Activated T-helper 17 cell treated with anti-CD3 and anti-CD28 coated beads, Interleukin-2, amount 50 U/mL, for 72 hours (primary cell): Measurements from ENCODE around the gene SMTN. TPM values are rescaled to one million over a fixed set of nuclear protein-coding genes. Genes with fewer than 3 reads are reported as not detected.

Experiments used
- ATAC-seq: fragments of 150-1000 bp; cut with Tn5 transposase; replicated peaks from 2 replicates; pipeline ENCODE4 v1.10.0; 2021; ENCODE audit warnings: mild to moderate bottlenecking, moderate library complexity
- H3K27ac Mint-ChIP-seq: one replicate; pipeline ENCODE4 v1.8.0; 2022; ENCODE audit warnings: mixed read lengths
- H3K27me3 Mint-ChIP-seq: one replicate; pipeline ENCODE4 v1.8.0; 2022; ENCODE audit warnings: mixed read lengths
- H3K36me3 Mint-ChIP-seq: one replicate; pipeline ENCODE4 v1.8.0; 2022; ENCODE audit warnings: low read depth, mild to moderate bottlenecking, mixed read lengths
- H3K4me1 Mint-ChIP-seq: one replicate; pipeline ENCODE4 v1.8.0; 2022; ENCODE audit warnings: mixed read lengths
- H3K4me3 Mint-ChIP-seq: one replicate; pipeline ENCODE4 v1.8.0; 2022; ENCODE audit warnings: mild to moderate bottlenecking, mixed read lengths
- H3K9me3 Mint-ChIP-seq: one replicate; pipeline ENCODE4 v1.8.0; 2022; ENCODE audit warnings: mixed read lengths
- total RNA-seq, 2 donors: library from RNA; stranded (reverse); gene quantifications; one replicate each; pipeline ENCODE4 v1.2.3, GENCODE V29; 2022

Gene SMTN
- total RNA-seq, 2 donors from 2014 or later = 42.6 to 58.4 TPM

DNA sequence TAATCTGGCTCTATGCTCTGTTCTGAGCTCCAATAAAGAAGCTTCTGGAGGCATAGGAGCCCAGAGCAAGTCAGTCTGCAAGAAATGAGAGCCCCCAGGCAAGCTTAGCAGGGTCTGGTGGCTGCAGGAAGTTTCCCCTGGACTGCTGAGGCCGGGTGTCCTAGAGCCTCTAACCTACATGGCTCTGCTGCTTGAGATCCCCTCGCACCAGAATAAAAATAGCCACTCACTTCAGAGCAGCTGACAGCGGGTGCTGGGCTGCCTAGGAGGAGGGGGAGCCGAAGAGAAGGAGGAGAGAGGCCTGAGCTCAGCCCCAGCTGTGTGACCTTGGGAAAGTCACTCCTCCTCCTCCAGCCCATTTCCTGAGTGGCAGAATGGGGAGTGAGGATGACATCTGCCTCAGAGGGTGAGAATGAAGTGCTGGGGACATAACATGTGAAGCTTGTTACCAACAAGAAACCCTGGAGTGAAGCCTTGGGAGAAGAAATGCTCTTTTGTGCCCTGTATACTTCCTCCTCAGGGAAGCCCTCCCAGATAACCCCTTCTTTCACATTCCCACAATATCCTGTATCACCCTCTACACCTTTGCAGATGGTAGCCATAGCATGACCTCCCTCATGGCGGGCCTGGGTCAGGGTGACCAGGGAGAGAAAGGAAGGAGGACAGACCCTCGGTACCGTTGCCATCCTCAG lies 38.1 kb downstream of the SMTN start:
- no peaks in the 10 kb centered on the region for H3K9me3 Mint-ChIP-seq

DNA sequence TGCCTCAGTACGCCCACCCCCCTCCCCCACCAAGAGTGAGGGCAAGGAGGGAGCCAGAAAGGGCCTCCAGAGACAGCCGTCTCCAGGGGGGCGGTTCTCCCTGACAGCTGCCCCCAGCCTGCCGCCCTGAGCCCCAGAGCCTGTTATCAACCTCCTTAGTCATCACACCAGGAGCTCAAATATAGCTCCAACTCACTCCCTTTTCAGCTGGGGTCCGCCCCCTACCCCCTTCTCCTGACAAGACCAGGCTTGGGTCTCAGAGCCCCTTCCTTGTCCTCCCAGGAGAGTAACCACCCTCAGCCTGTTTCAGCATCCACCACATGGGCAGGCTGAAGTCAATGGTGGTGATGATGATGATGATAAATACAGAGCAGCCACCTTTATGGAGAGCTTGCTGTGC lies 39.1 kb downstream of the SMTN start:
- Mint-ChIP-seq H3K4me1 (peaks cover 5% of the 10 kb centered on the region), H3K27me3 (no peaks in the 10 kb centered on the region), H3K36me3 (no peaks in the 10 kb centered on the region), H3K27ac (no peak overlapping the region), H3K4me3 (no peak overlapping the region), H3K9me3 (no peaks in the 10 kb centered on the region)
- no peak for ATAC-seq

More for the DNA sequence above, 38.1 kb downstream of the SMTN start:
- no peaks in the 10 kb centered on the region for H3K27me3 Mint-ChIP-seq
- no peak overlapping the region for H3K4me3 Mint-ChIP-seq
- no peak for ATAC-seq
- H3K27ac Mint-ChIP-seq = peak overlapping the region; percentile 51
- peaks cover 5% of the 10 kb centered on the region for H3K4me1 Mint-ChIP-seq
- H3K36me3 Mint-ChIP-seq = no peaks in the 10 kb centered on the region

DNA sequence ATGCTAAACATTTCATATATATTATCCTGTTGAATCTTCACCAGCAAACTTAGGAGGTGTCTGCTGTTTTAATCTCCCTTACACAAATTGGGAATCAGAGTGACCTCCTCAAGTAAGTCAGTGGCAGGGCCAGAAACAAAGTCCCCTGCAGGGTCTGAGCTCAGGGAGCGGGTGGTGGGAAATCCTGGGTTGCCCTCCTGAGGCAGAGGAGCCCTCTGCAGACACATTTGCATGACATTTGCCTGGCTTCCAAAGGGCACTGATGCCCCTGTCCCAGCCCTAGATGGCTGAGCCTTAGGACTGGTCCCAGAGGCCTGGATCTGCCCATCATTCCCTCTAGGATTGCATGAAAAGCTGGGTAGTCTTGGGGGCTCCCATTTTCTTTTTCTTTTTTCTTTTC lies 39.5 kb downstream of the SMTN start:
- H3K27me3 Mint-ChIP-seq = no peaks in the 10 kb centered on the region
- H3K4me3 Mint-ChIP-seq = no peak overlapping the region
- peaks cover 5% of the 10 kb centered on the region for H3K4me1 Mint-ChIP-seq
- no peak for ATAC-seq
- no peak overlapping the region for H3K27ac Mint-ChIP-seq
- H3K9me3 Mint-ChIP-seq = no peaks in the 10 kb centered on the region
- no peaks in the 10 kb centered on the region for H3K36me3 Mint-ChIP-seq

DNA sequence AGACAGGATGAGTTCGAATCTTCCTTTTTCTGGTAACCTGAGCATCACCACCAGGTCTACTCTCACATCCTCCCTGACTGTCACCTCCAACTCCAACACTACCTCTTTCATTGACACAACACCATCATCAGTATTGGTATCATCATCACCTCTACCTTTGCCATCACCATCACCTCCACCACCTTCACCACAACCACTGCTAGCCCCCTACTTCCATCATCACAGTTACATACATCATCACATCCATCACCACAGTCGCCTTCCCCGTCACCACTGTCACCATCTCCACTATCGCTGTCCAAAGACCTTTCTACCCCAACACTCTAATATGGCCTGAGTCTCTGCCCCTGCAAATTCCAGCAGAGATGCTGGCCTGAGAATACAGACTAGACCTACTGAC lies 40.3 kb downstream of the SMTN start:
- H3K9me3 Mint-ChIP-seq = no peaks in the 10 kb centered on the region
- no peak overlapping the region for H3K4me3 Mint-ChIP-seq
- peaks cover 5% of the 10 kb centered on the region for H3K4me1 Mint-ChIP-seq
- H3K27ac Mint-ChIP-seq = no peak overlapping the region
- no peaks in the 10 kb centered on the region for H3K36me3 Mint-ChIP-seq
- ATAC-seq = no peak
- H3K27me3 Mint-ChIP-seq = no peaks in the 10 kb centered on the region

DNA sequence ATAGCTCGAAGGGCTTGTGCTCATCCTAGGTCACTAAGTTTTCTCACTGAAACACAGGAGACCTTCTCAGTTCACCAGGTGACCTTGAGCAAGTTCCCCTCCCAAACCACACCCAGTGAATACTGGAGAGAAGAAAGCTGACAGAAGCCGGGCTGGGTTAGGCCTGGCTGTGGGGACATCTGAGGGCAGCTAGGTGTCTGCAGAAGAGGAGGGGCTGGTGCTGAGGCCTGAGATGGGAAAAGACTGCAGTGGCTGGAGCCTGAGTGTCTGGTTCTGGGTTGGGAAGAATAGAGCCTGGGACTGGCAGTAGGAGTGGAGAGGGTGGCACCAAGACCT lies 41.0 kb downstream of the SMTN start:
- no peaks in the 10 kb centered on the region for H3K9me3 Mint-ChIP-seq
- no peak for ATAC-seq
- no peak overlapping the region for H3K27ac Mint-ChIP-seq
- H3K36me3 Mint-ChIP-seq = no peaks in the 10 kb centered on the region
- H3K27me3 Mint-ChIP-seq = no peaks in the 10 kb centered on the region
- no peak overlapping the region for H3K4me3 Mint-ChIP-seq
- H3K4me1 Mint-ChIP-seq = peaks cover 5% of the 10 kb centered on the region

DNA sequence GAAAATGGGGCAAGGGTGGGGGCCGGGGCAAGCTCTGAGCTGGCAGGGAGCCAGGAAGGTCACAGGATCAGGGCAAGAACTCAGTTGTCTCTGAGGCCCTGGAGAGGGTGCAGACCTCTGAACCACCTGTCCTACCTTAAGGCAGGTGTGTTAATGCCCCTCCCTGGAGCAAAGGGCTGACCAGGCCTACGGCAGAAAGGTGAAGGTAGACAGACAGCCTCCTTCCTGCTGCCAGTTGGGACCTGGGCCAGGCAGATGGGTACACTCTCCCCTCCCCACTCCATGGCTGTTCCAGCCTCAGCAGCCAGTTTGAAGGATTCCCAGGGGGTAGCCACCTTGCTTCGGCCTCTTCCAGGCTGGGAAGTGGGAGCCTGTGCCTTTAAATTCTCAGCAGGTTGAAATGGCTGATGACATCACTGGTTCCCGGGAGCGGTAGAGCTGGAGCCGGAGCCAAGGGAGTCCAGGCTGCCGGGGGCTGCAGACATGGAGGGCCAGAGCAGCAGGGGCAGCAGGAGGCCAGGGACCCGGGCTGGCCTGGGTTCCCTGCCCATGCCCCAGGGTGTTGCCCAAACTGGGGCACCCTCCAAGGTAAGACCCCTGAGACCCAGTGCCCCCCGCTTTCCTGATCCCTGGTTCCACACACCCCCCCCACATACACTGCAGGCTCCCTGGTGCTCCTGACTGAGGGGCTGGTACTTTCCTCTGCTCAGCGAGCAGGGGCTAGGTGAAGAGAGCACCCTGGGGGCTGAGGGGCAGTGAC lies 41.6 kb downstream of the SMTN start, which contains the start of gene INPP5J:
Gene INPP5J (plus strand): TSS at position 435 of the 760 bp plus-strand sequence. CDS start 49 bp downstream, at position 484.
- Mint-ChIP-seq H3K9me3 (no peaks in the 10 kb centered on the region), H3K27me3 (no peaks in the 10 kb centered on the region), H3K4me1 (peaks cover 5% of the 10 kb centered on the region), H3K27ac (no peak within 1 kb of the TSS), H3K4me3 (no peak within 1 kb of the TSS), H3K36me3 (no peaks in the 10 kb centered on the region)
- ATAC-seq = no peak

DNA sequence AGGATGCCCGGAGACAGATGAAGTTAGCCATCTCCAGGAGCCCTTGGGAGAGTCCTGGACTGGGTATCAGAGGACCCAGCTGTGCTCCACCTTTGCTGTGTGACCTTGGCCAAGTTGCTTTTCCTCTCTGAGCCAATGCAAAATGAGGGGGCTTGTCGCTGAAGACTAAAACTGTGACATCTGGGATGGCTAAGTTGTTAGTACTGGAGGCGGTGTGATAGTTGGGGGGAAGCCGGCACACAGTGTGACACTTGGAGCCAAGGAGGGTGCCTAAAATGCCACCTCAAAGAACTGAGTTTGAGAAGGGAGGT lies 42.1 kb downstream of the SMTN start:
- Mint-ChIP-seq H3K27ac (no peak overlapping the region), H3K9me3 (no peaks in the 10 kb centered on the region), H3K36me3 (no peaks in the 10 kb centered on the region), H3K27me3 (no peaks in the 10 kb centered on the region), H3K4me1 (peaks cover 5% of the 10 kb centered on the region), H3K4me3 (no peak overlapping the region)
- no peak for ATAC-seq

DNA sequence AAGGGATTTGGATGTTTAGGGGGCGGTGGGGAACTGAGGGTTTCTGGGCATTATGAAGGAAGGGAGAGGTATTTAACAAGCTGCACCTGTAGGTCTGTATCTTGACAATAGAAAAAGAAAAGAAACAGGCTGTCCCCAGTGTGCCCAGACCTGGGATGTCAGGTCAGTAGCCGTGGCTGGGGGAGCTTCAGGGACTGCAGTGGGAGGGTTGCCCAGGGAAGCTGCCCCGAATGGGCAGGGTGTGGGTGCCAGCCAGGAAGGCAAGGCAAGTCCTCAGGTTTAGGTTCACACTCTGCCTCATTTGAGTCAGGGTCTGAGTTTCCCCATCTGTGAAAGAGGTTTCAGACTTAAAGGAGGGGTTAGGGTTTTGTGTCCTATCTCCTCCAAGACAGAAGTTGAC lies 43.2 kb downstream of the SMTN start:
- Mint-ChIP-seq H3K4me1 (peaks cover 5% of the 10 kb centered on the region), H3K4me3 (no peak overlapping the region), H3K36me3 (no peaks in the 10 kb centered on the region), H3K9me3 (no peaks in the 10 kb centered on the region), H3K27me3 (no peaks in the 10 kb centered on the region), H3K27ac (no peak overlapping the region)
- no peak for ATAC-seq

DNA sequence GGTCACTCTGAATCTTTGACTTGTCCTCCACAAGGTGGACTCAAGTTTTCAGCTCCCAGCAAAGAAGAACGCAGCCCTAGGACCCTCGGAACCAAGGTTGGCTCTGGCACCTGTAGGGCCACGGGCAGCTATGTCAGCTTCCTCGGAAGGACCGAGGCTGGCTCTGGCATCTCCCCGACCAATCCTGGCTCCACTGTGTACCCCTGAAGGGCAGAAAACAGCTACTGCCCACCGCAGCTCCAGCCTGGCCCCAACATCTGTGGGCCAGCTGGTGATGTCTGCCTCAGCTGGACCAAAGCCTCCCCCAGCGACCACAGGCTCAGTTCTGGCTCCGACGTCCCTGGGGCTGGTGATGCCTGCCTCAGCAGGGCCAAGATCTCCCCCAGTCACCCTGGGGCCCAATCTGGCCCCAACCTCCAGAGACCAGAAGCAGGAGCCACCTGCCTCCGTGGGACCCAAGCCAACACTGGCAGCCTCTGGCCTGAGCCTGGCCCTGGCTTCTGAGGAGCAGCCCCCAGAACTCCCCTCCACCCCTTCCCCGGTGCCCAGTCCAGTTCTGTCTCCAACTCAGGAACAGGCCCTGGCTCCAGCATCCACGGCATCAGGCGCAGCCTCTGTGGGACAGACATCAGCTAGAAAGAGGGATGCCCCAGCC lies 43.8 kb downstream of the SMTN start:
- no peaks in the 10 kb centered on the region for H3K27me3 Mint-ChIP-seq
- peaks cover 5% of the 10 kb centered on the region for H3K4me1 Mint-ChIP-seq
- no peaks in the 10 kb centered on the region for H3K9me3 Mint-ChIP-seq
- H3K36me3 Mint-ChIP-seq = no peaks in the 10 kb centered on the region
- no peak overlapping the region for H3K4me3 Mint-ChIP-seq
- no peak overlapping the region for H3K27ac Mint-ChIP-seq
- ATAC-seq = no peak

DNA sequence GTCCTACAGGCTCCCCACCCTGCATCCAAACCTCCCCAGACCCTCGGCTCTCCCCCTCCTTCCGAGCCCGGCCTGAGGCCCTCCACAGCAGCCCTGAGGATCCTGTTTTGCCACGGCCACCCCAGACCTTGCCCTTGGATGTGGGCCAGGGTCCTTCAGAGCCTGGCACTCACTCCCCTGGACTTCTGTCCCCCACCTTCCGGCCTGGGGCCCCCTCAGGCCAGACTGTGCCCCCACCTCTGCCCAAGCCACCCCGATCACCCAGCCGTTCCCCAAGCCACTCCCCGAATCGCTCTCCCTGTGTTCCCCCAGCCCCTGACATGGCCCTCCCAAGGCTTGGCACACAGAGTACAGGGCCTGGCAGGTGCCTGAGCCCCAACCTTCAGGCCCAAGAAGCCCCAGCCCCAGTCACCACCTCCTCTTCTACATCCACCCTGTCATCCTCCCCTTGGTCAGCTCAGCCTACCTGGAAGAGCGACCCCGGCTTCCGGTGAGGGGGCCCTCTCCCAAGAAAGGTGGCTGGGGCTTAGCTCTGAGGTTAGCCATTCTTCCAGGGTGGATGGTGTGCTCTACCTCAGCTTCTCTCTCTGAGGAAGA lies 44.5 kb downstream of the SMTN start:
- no peak for ATAC-seq
- H3K36me3 Mint-ChIP-seq = no peaks in the 10 kb centered on the region
- no peaks in the 10 kb centered on the region for H3K27me3 Mint-ChIP-seq
- peaks cover 5% of the 10 kb centered on the region for H3K4me1 Mint-ChIP-seq
- no peaks in the 10 kb centered on the region for H3K9me3 Mint-ChIP-seq
- H3K4me3 Mint-ChIP-seq = no peak overlapping the region
- no peak overlapping the region for H3K27ac Mint-ChIP-seq

DNA sequence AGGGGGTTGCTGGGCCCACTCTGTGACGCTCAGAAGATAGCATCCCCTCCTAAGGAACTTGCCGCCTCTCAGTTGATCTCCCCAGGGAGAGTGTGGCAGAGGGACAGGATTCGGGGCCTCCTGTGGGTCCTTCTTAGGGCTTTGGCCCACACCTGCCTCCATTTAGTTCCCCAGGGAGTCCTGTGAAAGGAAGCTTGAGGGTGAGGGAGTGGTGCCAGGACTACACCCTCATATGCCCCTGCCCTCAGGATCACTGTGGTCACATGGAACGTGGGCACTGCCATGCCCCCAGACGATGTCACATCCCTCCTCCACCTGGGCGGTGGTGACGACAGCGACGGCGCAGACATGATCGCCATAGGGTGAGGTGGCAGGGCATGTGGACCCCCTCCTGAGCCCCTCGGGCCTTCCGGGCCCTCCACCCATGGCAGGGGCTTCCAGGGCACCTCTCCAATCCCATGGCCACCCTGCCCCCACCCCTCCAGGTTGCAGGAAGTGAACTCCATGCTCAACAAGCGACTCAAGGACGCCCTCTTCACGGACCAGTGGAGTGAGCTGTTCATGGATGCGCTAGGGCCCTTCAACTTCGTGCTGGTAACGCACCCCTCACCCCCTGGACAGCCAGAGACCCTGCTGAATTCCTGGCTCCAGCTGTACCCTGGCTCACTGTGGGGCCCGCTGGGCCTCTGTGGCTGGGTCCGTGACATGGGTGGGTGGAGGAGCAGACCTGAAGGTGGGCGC lies 45.2 kb downstream of the SMTN start:
- Mint-ChIP-seq H3K27ac (no peak overlapping the region), H3K36me3 (no peaks in the 10 kb centered on the region), H3K4me1 (peaks cover 5% of the 10 kb centered on the region), H3K9me3 (no peaks in the 10 kb centered on the region), H3K27me3 (no peaks in the 10 kb centered on the region), H3K4me3 (no peak overlapping the region)
- no peak for ATAC-seq

DNA sequence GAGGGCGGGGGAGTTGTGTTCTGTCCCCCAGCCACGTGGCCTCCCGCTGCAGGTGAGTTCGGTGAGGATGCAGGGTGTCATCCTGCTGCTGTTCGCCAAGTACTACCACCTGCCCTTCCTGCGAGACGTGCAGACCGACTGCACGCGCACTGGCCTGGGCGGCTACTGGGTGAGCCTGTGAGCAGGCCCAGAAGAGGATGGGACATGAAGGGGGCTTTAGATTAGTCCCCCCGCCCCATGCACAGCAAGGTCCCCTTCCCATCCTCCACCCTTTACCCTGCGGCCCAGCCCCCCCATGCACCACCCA lies 45.7 kb downstream of the SMTN start:
- peaks cover 5% of the 10 kb centered on the region for H3K4me1 Mint-ChIP-seq
- no peaks in the 10 kb centered on the region for H3K27me3 Mint-ChIP-seq
- no peak for ATAC-seq
- H3K27ac Mint-ChIP-seq = no peak overlapping the region
- no peaks in the 10 kb centered on the region for H3K9me3 Mint-ChIP-seq
- H3K36me3 Mint-ChIP-seq = no peaks in the 10 kb centered on the region
- no peak overlapping the region for H3K4me3 Mint-ChIP-seq

DNA sequence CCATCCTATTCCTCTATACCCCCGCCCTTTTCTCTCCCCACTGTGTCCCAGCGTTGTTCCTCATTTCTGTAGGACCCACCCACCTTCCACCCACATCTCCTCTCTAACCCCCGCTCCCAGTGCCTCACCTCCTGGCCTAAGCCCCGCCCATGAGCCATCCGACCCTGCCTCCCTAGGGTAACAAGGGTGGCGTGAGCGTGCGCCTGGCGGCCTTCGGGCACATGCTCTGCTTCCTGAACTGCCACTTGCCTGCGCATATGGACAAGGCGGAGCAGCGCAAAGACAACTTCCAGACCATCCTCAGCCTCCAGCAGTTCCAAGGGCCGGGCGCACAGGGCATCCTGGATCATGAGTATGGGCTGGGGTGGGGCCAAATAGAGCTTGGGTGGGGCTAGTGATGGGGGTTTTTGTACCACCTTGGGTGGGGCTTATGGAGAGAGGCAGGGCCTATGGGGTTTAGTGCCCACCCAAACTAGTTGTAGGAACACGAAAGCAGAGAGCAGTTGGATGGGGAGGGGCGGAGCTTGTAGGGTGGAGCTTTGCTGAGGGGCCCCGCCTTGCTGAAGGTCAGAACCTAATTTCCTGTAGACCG lies 46.2 kb downstream of the SMTN start:
- H3K9me3 Mint-ChIP-seq = no peaks in the 10 kb centered on the region
- H3K36me3 Mint-ChIP-seq = no peaks in the 10 kb centered on the region
- ATAC-seq = no peak
- no peak overlapping the region for H3K27ac Mint-ChIP-seq
- H3K4me3 Mint-ChIP-seq = no peak overlapping the region
- no peaks in the 10 kb centered on the region for H3K27me3 Mint-ChIP-seq
- peaks cover 1% of the 10 kb centered on the region for H3K4me1 Mint-ChIP-seq

DNA sequence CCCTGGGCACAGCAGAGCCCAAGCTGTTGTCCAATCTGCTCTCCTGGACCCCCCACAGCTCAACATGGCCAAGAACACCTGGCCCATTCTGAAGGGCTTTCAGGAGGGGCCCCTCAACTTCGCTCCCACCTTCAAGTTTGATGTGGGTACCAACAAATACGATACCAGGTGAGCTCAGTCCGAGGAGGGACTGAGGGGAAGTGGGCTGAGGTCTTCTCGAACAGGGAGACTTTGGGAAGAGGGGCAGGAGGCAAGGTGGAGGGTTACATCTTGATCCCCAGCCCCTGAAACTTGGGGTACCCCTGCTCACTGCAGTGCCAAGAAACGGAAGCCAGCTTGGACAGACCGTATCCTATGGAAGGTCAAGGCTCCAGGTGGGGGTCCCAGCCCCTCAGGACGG lies 47.0 kb downstream of the SMTN start:
- Mint-ChIP-seq H3K27me3 (no peaks in the 10 kb centered on the region), H3K27ac (no peak overlapping the region), H3K4me1 (no peaks in the 10 kb centered on the region), H3K9me3 (no peaks in the 10 kb centered on the region), H3K4me3 (no peak overlapping the region), H3K36me3 (no peaks in the 10 kb centered on the region)
- ATAC-seq = no peak
